Stomach (tissue), 9 donors: ENCODE results near the gene RARS2. TPM values are rescaled to one million over a fixed set of nuclear protein-coding genes. Genes with fewer than 3 reads are reported as not detected.

Source experiments
- DNase-seq, 2 donors: peaks; one replicate each; pipeline versions ENCODE4 v3.0.0 to v3.0.0-alpha.2; 2013 to 2019
- H3K27ac ChIP-seq, 5 donors: fragments of 200-600 bp in 4 of 5; sonication (generic) in 4 of 5; one replicate each; pipeline ENCODE4 v1.5.1; 2013 to 2019; ENCODE audit warnings: mild to moderate bottlenecking in 1 of 5, moderate library complexity in 1 of 5
- H3K27me3 ChIP-seq, 3 donors: fragments of 200-600 bp; sonication (generic); one replicate each; pipeline ENCODE4 v1.5.1; 2017 to 2019; ENCODE audit warnings: mixed run types in 1 of 3
- H3K36me3 ChIP-seq, 4 donors: fragments of 200-600 bp; sonication (generic); 1 replicate in 3 of 4; 2 replicates in 1 of 4; pipeline ENCODE4 v1.5.1; 2016 to 2019
- H3K4me1 ChIP-seq, 4 donors: fragments of 200-600 bp; sonication (generic); one replicate each; pipeline ENCODE4 v1.5.1; 2016 to 2019
- H3K4me3 ChIP-seq, 4 donors: fragments of 200-600 bp; sonication (generic) in 3 of 4; one replicate each; pipeline ENCODE4 v1.5.1; 2016 to 2019; ENCODE audit warnings: mild to moderate bottlenecking in 1 of 4
- H3K9me3 ChIP-seq, 4 donors: fragments of 200-600 bp; sonication (generic); one replicate each; pipeline ENCODE4 v1.5.1; 2016 to 2019
- EP300 ChIP-seq: sonication (generic); formaldehyde crosslinking; IDR thresholded peaks from one replicate; pipeline ENCODE4 v1.6.1; 2017; ENCODE audit warnings: antibody characterized with exemption
- POLR2A ChIP-seq, 4 donors: fragments of 450-650 bp; IDR thresholded peaks; one replicate each; pipeline ENCODE4 v1.6.1; 2016; ENCODE audit warnings: antibody characterized with exemption in 4 of 4, control low read depth in 2 of 4, mild to moderate bottlenecking in 1 of 4, moderate library complexity in 1 of 4
- POLR2AphosphoS5 ChIP-seq, 3 donors: sonication (generic); formaldehyde crosslinking; IDR thresholded peaks; one replicate each; pipeline ENCODE4 v1.6.1; 2016; ENCODE audit warnings: antibody characterized with exemption in 3 of 3
- WGBS, 5 donors: extraction: QIAGEN DNeasy Blood & Tissue Kit in 3 of 5; methylation state at CpG; one replicate each; pipeline versions ENCODE4 v1.1.5 to v1.1.7; 2013 to 2018; 5-methylcytosine and 5-hydroxymethylcytosine counted together
- intact Hi-C: fragments of 100-400 bp; cut with DNase I; formaldehyde crosslinking; loops from one replicate; pipeline ENCODE4 v1.15.1; 2023; ENCODE audit warnings: low total_unique reads
- polyA plus RNA-seq, 3 donors: library from polyadenylated mRNA; stranded (reverse); fragments of 200-250 nt; gene quantifications; one replicate each; pipeline ENCODE4 v1.2.3, GENCODE V29; 2013
- total RNA-seq, 5 donors: library from RNA; depleted of rRNA; stranded (reverse); fragments of >200 nt; gene quantifications; one replicate each; pipeline versions ENCODE4 v1.1.0 to v1.2.3, GENCODE V29; 2014 to 2016
- TF ChIP-seq, protein P1 (sequence below), 7 experiments: fragments of 450-650 bp in 4 of 7; fragments of 200-600 bp in 3 of 7; sonication (generic) in 3 of 7; IDR thresholded peaks; one replicate each; pipeline ENCODE4 v1.5.1; 2016 to 2019; ENCODE audit warnings: antibody characterized with exemption in 7 of 7, control low read depth in 2 of 7, mild to moderate bottlenecking in 1 of 7
- donor health status: healthy with polysubstance abuse.
- donor health status: Bipolar disorder and iron deficiency.
- donor health status: healthy.

RARS2 gene
- total and polyA plus RNA-seq, 8 donors, result 17.7 to 126 (median 36.6) TPM

- Histone ChIP-seq H3K27me3 (no peaks in the 10 kb centered on the region), H3K4me3 (no peak overlapping the region), H3K4me1 (no peaks in the 10 kb centered on the region), H3K27ac (no peak overlapping the region), H3K9me3 (peaks cover 0 to 9% (median 0%) of the 10 kb centered on the region in 4 donors), H3K36me3 (peaks cover 0 to 35% (median 13%) of the 10 kb centered on the region in 4 donors)
- 90 to 97% (median 93%) methylated on average over 4 of the region's 4 CpGs for WGBS, 5 donors
- no peak for DNase-seq
- no peak for TF ChIP-seq EP300
- TF ChIP-seq POLR2A (IDR thresholded peaks at IDR 0.05), result no peak
- TF ChIP-seq, protein P1, sequence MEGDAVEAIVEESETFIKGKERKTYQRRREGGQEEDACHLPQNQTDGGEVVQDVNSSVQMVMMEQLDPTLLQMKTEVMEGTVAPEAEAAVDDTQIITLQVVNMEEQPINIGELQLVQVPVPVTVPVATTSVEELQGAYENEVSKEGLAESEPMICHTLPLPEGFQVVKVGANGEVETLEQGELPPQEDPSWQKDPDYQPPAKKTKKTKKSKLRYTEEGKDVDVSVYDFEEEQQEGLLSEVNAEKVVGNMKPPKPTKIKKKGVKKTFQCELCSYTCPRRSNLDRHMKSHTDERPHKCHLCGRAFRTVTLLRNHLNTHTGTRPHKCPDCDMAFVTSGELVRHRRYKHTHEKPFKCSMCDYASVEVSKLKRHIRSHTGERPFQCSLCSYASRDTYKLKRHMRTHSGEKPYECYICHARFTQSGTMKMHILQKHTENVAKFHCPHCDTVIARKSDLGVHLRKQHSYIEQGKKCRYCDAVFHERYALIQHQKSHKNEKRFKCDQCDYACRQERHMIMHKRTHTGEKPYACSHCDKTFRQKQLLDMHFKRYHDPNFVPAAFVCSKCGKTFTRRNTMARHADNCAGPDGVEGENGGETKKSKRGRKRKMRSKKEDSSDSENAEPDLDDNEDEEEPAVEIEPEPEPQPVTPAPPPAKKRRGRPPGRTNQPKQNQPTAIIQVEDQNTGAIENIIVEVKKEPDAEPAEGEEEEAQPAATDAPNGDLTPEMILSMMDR (IDR thresholded peaks at IDR 0.05), result no peak
- TF ChIP-seq POLR2AphosphoS5 (IDR thresholded peaks at IDR 0.05), result no peak
- intact Hi-C loops, result loop anchor here (10.0 kb wide), 1 partner anchor 97 kb away; the partner anchor contains the start of gene RARS2
Measured at GRCh38 chr6:87487555-87487954, 102.2 kb downstream of the RARS2 start.

- Histone ChIP-seq H3K27me3 (no peaks in the 10 kb centered on the region), H3K9me3 (peaks cover 0 to 9% (median 0%) of the 10 kb centered on the region in 4 donors), H3K36me3 (peaks cover 0 to 24% (median 13%) of the 10 kb centered on the region in 4 donors), H3K4me3 (no peak overlapping the region), H3K4me1 (no peaks in the 10 kb centered on the region), H3K27ac (no peak overlapping the region)
- no peak for DNase-seq
- WGBS, 5 donors, result 78 to 92% (median 87%) methylated on average over 7 of the region's 7 CpGs
- intact Hi-C loops, result loop anchor here (10.0 kb wide), 1 partner anchor 100 kb away; the partner anchor contains the start of gene RARS2
- TF ChIP-seq POLR2AphosphoS5 (IDR thresholded peaks at IDR 0.05) (no peak), EP300 (no peak), POLR2A (IDR thresholded peaks at IDR 0.05) (no peak)
- TF ChIP-seq, protein P1 (IDR thresholded peaks at IDR 0.05), result no peak
Measured at GRCh38 chr6:87484491-87484890, 105.3 kb downstream of the RARS2 start.

DNA sequence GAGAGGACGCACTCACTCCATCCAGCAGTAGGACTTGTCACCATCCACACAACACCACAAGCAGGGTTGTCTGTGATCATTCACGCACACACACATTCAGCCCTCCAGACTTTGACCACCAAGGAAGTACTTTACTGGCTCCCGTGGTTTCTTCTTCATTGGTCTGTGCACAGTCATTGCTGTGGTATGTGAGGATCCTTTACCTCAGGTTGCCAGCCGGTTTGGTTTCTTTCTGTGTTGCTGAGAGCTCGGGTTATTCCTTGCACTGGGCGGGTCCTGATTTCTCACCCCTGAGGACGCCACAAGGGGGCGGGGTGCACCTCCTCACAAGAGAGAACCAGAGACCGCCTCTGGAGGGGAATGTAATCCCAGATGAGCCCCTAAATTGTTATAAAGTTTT is 105.9 kb downstream of the RARS2 start:
- H3K36me3 ChIP-seq, result peaks cover 0 to 22% (median 18%) of the 10 kb centered on the region in 4 donors
- no peak overlapping the region for H3K4me3 ChIP-seq
- no peaks in the 10 kb centered on the region for H3K27me3 ChIP-seq
- DNase-seq, result no peak
- TF ChIP-seq, protein P1 (IDR thresholded peaks at IDR 0.05), result no peak
- TF ChIP-seq POLR2A (IDR thresholded peaks at IDR 0.05) (no peak), POLR2AphosphoS5 (IDR thresholded peaks at IDR 0.05) (no peak), EP300 (no peak)
- intact Hi-C loops, result loop anchor here (10.0 kb wide), 1 partner anchor 101 kb away; the partner anchor contains the start of gene RARS2
- no peak overlapping the region for H3K27ac ChIP-seq
- peaks cover 0 to 9% (median 0%) of the 10 kb centered on the region in 4 donors for H3K9me3 ChIP-seq
- H3K4me1 ChIP-seq, result no peaks in the 10 kb centered on the region
- 64 to 88% (median 83%) methylated on average over 7 to 9 of the region's 9 CpGs for WGBS, 5 donors

- 47 to 82% (median 63%) methylated on average over 4 of the region's 4 CpGs for WGBS, 5 donors
- peaks cover 8 to 37% (median 31%) of the 10 kb centered on the region in 4 donors for H3K36me3 ChIP-seq
- no peak for DNase-seq
- H3K4me1 ChIP-seq, result no peaks in the 10 kb centered on the region
- TF ChIP-seq POLR2AphosphoS5 (IDR thresholded peaks at IDR 0.05) (no peak), POLR2A (IDR thresholded peaks at IDR 0.05) (no peak), EP300 (no peak)
- TF ChIP-seq, protein P1 (IDR thresholded peaks at IDR 0.05), result no peak
- H3K27ac ChIP-seq, result no peak overlapping the region
- intact Hi-C loops, result loop anchor here (10.0 kb wide), 1 partner anchor 102 kb away; the partner anchor contains the start of gene RARS2
- no peak overlapping the region for H3K4me3 ChIP-seq
- peaks cover 0 to 9% (median 0%) of the 10 kb centered on the region in 4 donors for H3K9me3 ChIP-seq
- no peaks in the 10 kb centered on the region for H3K27me3 ChIP-seq
Measured at GRCh38 chr6:87482366-87482765, 107.4 kb downstream of the RARS2 start.
